ENCODE measurements around the gene RAB5B. TPM values are rescaled to one million over a fixed set of nuclear protein-coding genes. Genes with fewer than 3 reads are reported as not detected.

RAB5B gene
- total and polyA plus RNA-seq, 2 donors (not counting 3 experiments of a cell fraction or from before 2014, with no cell fraction given) = 103 to 105 TPM

DNA sequence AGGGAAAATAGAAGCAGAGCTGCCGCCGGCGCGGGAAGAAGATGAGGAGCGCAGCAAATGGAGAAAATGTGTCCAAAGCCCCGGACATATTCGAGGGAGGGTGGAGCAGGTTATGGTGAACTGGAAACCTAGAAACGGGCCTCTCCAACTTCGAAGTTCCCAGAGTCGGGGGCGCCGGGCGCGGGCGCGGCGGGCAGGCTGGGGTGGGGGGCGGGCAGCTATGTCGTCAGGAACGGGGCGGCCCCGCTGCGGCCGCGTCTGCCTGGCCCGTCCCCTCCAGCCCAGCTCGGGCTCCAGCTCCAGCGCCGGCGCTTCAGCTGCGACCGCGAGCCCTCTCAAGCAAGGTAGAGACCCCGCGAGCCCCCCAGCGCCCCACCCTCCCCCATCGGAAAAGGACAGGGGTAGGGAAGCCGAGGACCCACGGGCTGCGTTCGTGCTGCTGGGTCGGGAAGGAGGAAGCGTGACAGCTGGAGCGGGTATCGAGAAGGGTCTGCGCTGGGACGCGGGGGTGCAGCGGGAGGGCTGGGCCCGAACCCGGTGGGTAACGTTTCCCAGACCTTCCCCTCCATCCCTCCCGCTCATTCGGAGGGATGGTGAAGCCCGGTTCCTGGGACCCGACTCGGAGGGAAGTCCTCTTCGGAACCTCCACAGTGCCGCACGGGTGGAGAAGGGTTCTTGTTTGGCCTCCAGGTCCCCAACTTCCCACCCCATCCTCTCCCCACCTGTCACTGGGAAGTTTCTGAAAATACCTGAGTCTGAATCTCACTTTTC lies 41.9 kb upstream of the RAB5B start:
- Histone ChIP-seq H3K9me3 (replicated peaks; ENCODE audit: control insufficient read depth, insufficient read depth, low read length) (no peaks in the 10 kb centered on the region), H3K4me2 (ENCODE audit: insufficient read depth, low read length) (peak overlapping the region; percentile 85), H3K79me2 (ENCODE audit: control insufficient read depth, insufficient read depth, low read length) (peaks cover 3% of the 10 kb centered on the region), H3K9me1 (replicated peaks; ENCODE audit: control insufficient read depth, extremely low read depth, insufficient read depth, low read length) (no peaks in the 10 kb centered on the region), H3K9ac (replicated peaks; ENCODE audit: extremely low read depth, insufficient read depth, low read length) (peak overlapping the region; percentile 62), H3K36me3 (ENCODE audit: control insufficient read depth in 2 of 2, extremely low read depth in 1 of 2, insufficient read depth in 2 of 2, low read length in 2 of 2) (no peaks in the 10 kb centered on the region), H4K20me1 (replicated peaks; ENCODE audit: control insufficient read depth, extremely low read depth, insufficient read depth, low read length) (no peaks in the 10 kb centered on the region), H3K4me1 (ENCODE audit: control insufficient read depth, extremely low read depth, insufficient read depth, low read length) (peaks cover 33% of the 10 kb centered on the region), H3K27me3 (ENCODE audit: control insufficient read depth in 2 of 2, insufficient read depth in 2 of 2, low read length in 2 of 2) (no peaks in the 10 kb centered on the region), H2AFZ (ENCODE audit: low read depth, low read length) (peak overlapping the region; percentile 86), H3K4me3 (replicated peaks in 1 of 3; ENCODE audit: insufficient read depth in 1 of 3, low read depth in 1 of 3, low read length in 3 of 3) (peak overlapping the region; percentile 53 to 93 (median 70)), H3K27ac (ENCODE audit: insufficient read depth, low read depth, low read length) (peak overlapping the region; percentile 42)
- POLR2A ChIA-PET = interaction anchor here (1.1 kb wide), 1 partner anchor 115 kb away, joined by 3 read pairs; the partner anchor contains the start of genes ORMDL2 and SARNP
- DNase-seq (ENCODE audit: low read depth, low spot score) (peak; percentile 50), FAIRE-seq (peak; percentile 69)
- no TSS peak for BruUV-seq (replicated peaks)
- intact Hi-C loops (cut with micrococcal nuclease) (loop anchor here (1.0 to 5.0 kb wide), 4 partner anchors 8 to 110 kb away; partner anchors contain the start of gene RPS26), dilution Hi-C loops (cut with MboI; ENCODE audit: extremely low pct_ligation_motif_present, low sequenced_read_pairs) (no loop called here)
- TF ChIP-seq FOS (IDR thresholded peaks at IDR 0.05; ENCODE audit: borderline replicate concordance, insufficient read depth, low read length) (no peak), POLR2A (IDR thresholded peaks at IDR 0.05; ENCODE audit: low read depth, low read length) (peak; percentile 64)
- CTCF ChIA-PET = interaction anchor here (0.6 to 2.9 kb wide), 14 partner anchors 8 to 202 kb away, joined by 3 to 37 read pairs (median 5); partner anchors contain the start of genes ORMDL2, RAB5B and SARNP

DNA sequence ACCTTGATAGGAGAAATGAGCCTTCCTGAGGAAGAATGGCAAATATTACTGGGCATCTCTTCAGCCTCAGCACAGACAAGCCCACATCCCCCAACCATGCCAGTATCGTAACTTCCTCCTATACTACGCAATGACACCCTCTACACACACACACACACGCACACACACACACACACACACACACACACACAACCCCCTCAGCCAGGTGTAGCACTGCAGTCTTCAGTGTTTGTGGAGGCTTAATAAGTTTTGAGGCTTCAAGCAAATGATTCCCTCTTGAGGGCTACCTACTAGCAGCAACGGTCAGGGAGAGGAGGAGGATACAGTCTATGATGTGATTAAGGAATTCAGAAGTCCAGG lies 41.3 kb upstream of the RAB5B start:
- Histone ChIP-seq H3K9me3 (replicated peaks; ENCODE audit: control insufficient read depth, insufficient read depth, low read length) (no peaks in the 10 kb centered on the region), H3K36me3 (ENCODE audit: control insufficient read depth in 2 of 2, extremely low read depth in 1 of 2, insufficient read depth in 2 of 2, low read length in 2 of 2) (peaks cover 0 to 3% of the 10 kb centered on the region in 2 experiments), H2AFZ (ENCODE audit: low read depth, low read length) (peak overlapping the region; percentile 60), H3K4me1 (ENCODE audit: control insufficient read depth, extremely low read depth, insufficient read depth, low read length) (peaks cover 33% of the 10 kb centered on the region), H3K9me1 (replicated peaks; ENCODE audit: control insufficient read depth, extremely low read depth, insufficient read depth, low read length) (no peaks in the 10 kb centered on the region), H4K20me1 (replicated peaks; ENCODE audit: control insufficient read depth, extremely low read depth, insufficient read depth, low read length) (no peaks in the 10 kb centered on the region), H3K27me3 (ENCODE audit: control insufficient read depth in 2 of 2, insufficient read depth in 2 of 2, low read length in 2 of 2) (no peaks in the 10 kb centered on the region), H3K27ac (ENCODE audit: insufficient read depth, low read depth, low read length) (no peak overlapping the region), H3K9ac (replicated peaks; ENCODE audit: extremely low read depth, insufficient read depth, low read length) (peak overlapping the region; percentile 52), H3K79me2 (ENCODE audit: control insufficient read depth, insufficient read depth, low read length) (peaks cover 3% of the 10 kb centered on the region), H3K4me3 (replicated peaks in 1 of 3; ENCODE audit: insufficient read depth in 1 of 3, low read depth in 1 of 3, low read length in 3 of 3) (peak overlapping the region; percentile 53 to 93 (median 70)), H3K4me2 (ENCODE audit: insufficient read depth, low read length) (peak overlapping the region; percentile 77)
- CTCF ChIA-PET = interaction anchor here (1.0 to 2.9 kb wide), 8 partner anchors 7 to 208 kb away, joined by 3 to 37 read pairs (median 4); no protein-coding TSS in a partner anchor
- POLR2A ChIA-PET = no interaction called here
- intact Hi-C loops (cut with micrococcal nuclease) (loop anchor here (1.0 to 5.0 kb wide), 4 partner anchors 8 to 110 kb away; partner anchors contain the start of gene RPS26), dilution Hi-C loops (cut with MboI; ENCODE audit: extremely low pct_ligation_motif_present, low sequenced_read_pairs) (no loop called here)
- FAIRE-seq = peak; percentile 72
- no peak for TF ChIP-seq GATA2 (IDR thresholded peaks at IDR 0.05; ENCODE audit: insufficient read depth, insufficient read length, low read depth, low read length)
- TF ChIP-seq FOS (IDR thresholded peaks at IDR 0.05; ENCODE audit: borderline replicate concordance, insufficient read depth, low read length) = no peak
- TF ChIP-seq MYC (IDR thresholded peaks at IDR 0.05; ENCODE audit: low read depth, low read length) = no peak
- no peak for TF ChIP-seq CTCF (IDR thresholded peaks at IDR 0.05; ENCODE audit: extremely low read depth in 1 of 2, insufficient read depth in 1 of 2, low read depth in 1 of 2, low read length in 2 of 2)
- TF ChIP-seq POLR2A (IDR thresholded peaks at IDR 0.05; ENCODE audit: low read depth, low read length) = no peak
- no peak for TF ChIP-seq EZH2 (IDR thresholded peaks at IDR 0.05; ENCODE audit: borderline replicate concordance, low read depth, low read length, severe bottlenecking)
- TF ChIP-seq POLR2AphosphoS5 (IDR thresholded peaks at IDR 0.05; ENCODE audit: insufficient read depth, low read depth, low read length) = no peak
- TF ChIP-seq JUN (IDR thresholded peaks at IDR 0.05; ENCODE audit: borderline replicate concordance, insufficient read depth, insufficient read length, low read depth) = no peak
- TF ChIP-seq, protein P1, sequence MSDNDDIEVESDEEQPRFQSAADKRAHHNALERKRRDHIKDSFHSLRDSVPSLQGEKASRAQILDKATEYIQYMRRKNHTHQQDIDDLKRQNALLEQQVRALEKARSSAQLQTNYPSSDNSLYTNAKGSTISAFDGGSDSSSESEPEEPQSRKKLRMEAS (IDR thresholded peaks at IDR 0.05; ENCODE audit: insufficient read depth, insufficient read length) = no peak
- TSS peak; percentile 32 for BruUV-seq (replicated peaks)
- DNase-seq (ENCODE audit: low read depth, low spot score) = peak; percentile 45

All from endothelial cell of umbilical vein (primary cell).